Endothelial cell of umbilical vein (primary cell): ENCODE data around the gene STAC2. TPM values are rescaled to one million over a fixed set of nuclear protein-coding genes. Genes with fewer than 3 reads are reported as not detected.

Experiments
- BruUV-seq: library from RNA; stranded (reverse); fragments of 400-500 nt; replicated peaks from 2 replicates; lab custom pipeline; 2021; lab: Mats Ljungman, UMichigan
- CTCF ChIA-PET: fragments of 300-600, 350-600 bp; sonication (Branson Sonifier 250); formaldehyde crosslinking; loops from one replicate; lab custom pipeline; 2021; ENCODE audit warnings: antibody characterized with exemption, inconsistent platforms; lab: Charles Lee
- POLR2A ChIA-PET: fragments of 300-600, 350-600 bp; sonication (Branson Sonifier 250); formaldehyde crosslinking; loops from one replicate; lab custom pipeline; 2021; ENCODE audit warnings: antibody characterized with exemption, inconsistent platforms; lab: Charles Lee
- DNase-seq: peaks from one replicate; pipeline ENCODE4 v3.0.0-alpha.2; 2011; ENCODE audit warnings: low read depth, low spot score
- FAIRE-seq: peaks from 2 replicates; lab custom pipeline; 2011; peaks lifted over from hg19 to GRCh38; lab: Jason Lieb, UNC
- H2AFZ ChIP-seq: 2 replicates; pipeline ENCODE4 v1.6.0; 2012; ENCODE audit warnings: low read depth, low read length, control low read depth, inconsistent platforms
- H3K27ac ChIP-seq: 2 replicates; pipeline ENCODE4 v1.5.1; 2011; ENCODE audit warnings: low read depth, mild to moderate bottlenecking, control low read depth, low read length, moderate library complexity; ENCODE audit not compliant: insufficient read depth
- H3K27me3 ChIP-seq, 2 experiments: 2 replicates each; pipeline versions ENCODE4 v1.6.0 to v1.6.1; 2011; ENCODE audit warnings: low read length in 2 of 2, mixed read lengths in 1 of 2; ENCODE audit not compliant: control insufficient read depth in 2 of 2, insufficient read depth in 2 of 2
- H3K36me3 ChIP-seq, 2 experiments: 2 replicates in 1 of 2; 3 replicates in 1 of 2; pipeline ENCODE4 v1.5.1; 2011; ENCODE audit warnings: low read length in 2 of 2, mild to moderate bottlenecking in 1 of 2, moderate library complexity in 1 of 2; ENCODE audit not compliant: control insufficient read depth in 2 of 2, insufficient read depth in 2 of 2; ENCODE audit errors: extremely low read depth in 1 of 2
- H3K4me1 ChIP-seq: 3 replicates; pipeline ENCODE4 v1.5.1; 2011; ENCODE audit warnings: mild to moderate bottlenecking, low read length; ENCODE audit not compliant: control insufficient read depth, insufficient read depth; ENCODE audit errors: extremely low read depth
- H3K4me2 ChIP-seq: 2 replicates; pipeline ENCODE4 v1.6.1; 2011; ENCODE audit warnings: low read length, control low read depth, mixed read lengths; ENCODE audit not compliant: insufficient read depth
- H3K4me3 ChIP-seq, 3 experiments: fragments of 200-600 bp in 1 of 3; sonication (generic), shearing (Covaris generic) in 1 of 3; replicated peaks in 1 of 3; 2 replicates each; pipeline ENCODE4 v1.5.1; 2011 to 2016; ENCODE audit warnings: control low read depth in 3 of 3, low read length in 3 of 3, mild to moderate bottlenecking in 2 of 3, inconsistent platforms in 1 of 3, low read depth in 1 of 3, moderate library complexity in 1 of 3; ENCODE audit not compliant: insufficient read depth in 1 of 3
- H3K79me2 ChIP-seq: 2 replicates; pipeline ENCODE4 v1.6.0; 2012; ENCODE audit warnings: low read length, inconsistent platforms; ENCODE audit not compliant: control insufficient read depth, insufficient read depth
- H3K9ac ChIP-seq: replicated peaks from 2 replicates; pipeline ENCODE3; 2011; ENCODE audit warnings: low read length, control low read depth; ENCODE audit not compliant: insufficient read depth; ENCODE audit errors: extremely low read depth
- H3K9me1 ChIP-seq: replicated peaks from 3 replicates; pipeline ENCODE4 v1.6.0; 2011; ENCODE audit warnings: mild to moderate bottlenecking, low read length; ENCODE audit not compliant: control insufficient read depth, insufficient read depth; ENCODE audit errors: extremely low read depth
- H3K9me3 ChIP-seq: replicated peaks from 2 replicates; pipeline ENCODE4 v1.5.1; 2012; ENCODE audit warnings: low read length, inconsistent platforms; ENCODE audit not compliant: control insufficient read depth, insufficient read depth
- H4K20me1 ChIP-seq: replicated peaks from 2 replicates; pipeline ENCODE3; 2011; ENCODE audit warnings: mild to moderate bottlenecking, low read length; ENCODE audit not compliant: control insufficient read depth, insufficient read depth; ENCODE audit errors: extremely low read depth
- EZH2 ChIP-seq: IDR thresholded peaks from 2 replicates; pipeline ENCODE4 v1.6.1; 2012; ENCODE audit warnings: borderline replicate concordance, low read depth, mild to moderate bottlenecking, moderate library complexity, low read length, inconsistent platforms; ENCODE audit not compliant: severe bottlenecking
- FOS ChIP-seq: IDR thresholded peaks from 2 replicates; pipeline ENCODE4 v1.6.1; 2011; ENCODE audit warnings: mild to moderate bottlenecking, low read length, moderate library complexity, borderline replicate concordance; ENCODE audit not compliant: insufficient read depth
- GATA2 ChIP-seq: IDR thresholded peaks from 2 replicates; pipeline ENCODE4 v1.7.0; 2011; ENCODE audit warnings: low read depth, mild to moderate bottlenecking, moderate library complexity, mixed read lengths, low read length; ENCODE audit not compliant: insufficient read length, insufficient read depth
- JUN ChIP-seq: IDR thresholded peaks from 2 replicates; pipeline ENCODE4 v1.6.1; 2011; ENCODE audit warnings: borderline replicate concordance, low read depth; ENCODE audit not compliant: insufficient read length, insufficient read depth
- MYC ChIP-seq: IDR thresholded peaks from one replicate; pipeline ENCODE4 v1.6.1; 2011; ENCODE audit warnings: mild to moderate bottlenecking, low read depth, low read length
- POLR2A ChIP-seq: IDR thresholded peaks from 2 replicates; pipeline ENCODE4 v1.6.1; 2012; ENCODE audit warnings: low read depth, mild to moderate bottlenecking, control low read depth, low read length
- POLR2AphosphoS5 ChIP-seq: IDR thresholded peaks from 2 replicates; pipeline ENCODE4 v1.6.1; 2012; ENCODE audit warnings: low read depth, mild to moderate bottlenecking, control low read depth, low read length, moderate library complexity; ENCODE audit not compliant: insufficient read depth
- dilution Hi-C: fragments of 300-500 bp; cut with MboI; formaldehyde crosslinking; loops from one replicate; pipeline ENCODE4 v1.15.0; 2019; ENCODE audit warnings: low sequenced_read_pairs; ENCODE audit not compliant: extremely low pct_ligation_motif_present
- intact Hi-C: fragments of 100-400 bp; cut with micrococcal nuclease; formaldehyde crosslinking; loops from one replicate; pipeline ENCODE4 v1.10.0; 2022
- polyA plus RNA-seq, 4 experiments: library from polyadenylated mRNA; depleted of rRNA in 3 of 4; stranded (reverse) in 3 of 4; unstranded in 1 of 4; fragments of >200 nt; gene quantifications; 2 replicates each; pipeline versions ENCODE4 v1.2.1 to v1.2.3, GENCODE V29; 2011 to 2012; ENCODE audit warnings: missing spikeins in 1 of 4
- total RNA-seq: library from RNA; stranded (reverse); gene quantifications from 2 replicates; pipeline ENCODE4 v1.2.3, GENCODE V29; 2021
- TF ChIP-seq, protein P1 (sequence below), 2 donors: IDR thresholded peaks; 1 replicate in 1 of 2; 2 replicates in 1 of 2; pipeline ENCODE4 v1.5.1; 2011; ENCODE audit warnings: low read length in 2 of 2, mild to moderate bottlenecking in 2 of 2, moderate library complexity in 2 of 2, control low read depth in 1 of 2, inconsistent platforms in 1 of 2, low read depth in 1 of 2; ENCODE audit not compliant: insufficient read depth in 1 of 2; ENCODE audit errors: extremely low read depth in 1 of 2
- TF ChIP-seq, protein P2 (sequence below): IDR thresholded peaks from 2 replicates; pipeline ENCODE4 v1.6.1; 2011; ENCODE audit not compliant: insufficient read depth, insufficient read length

Gene STAC2
- total and polyA plus RNA-seq, 2 donors (not counting 3 experiments of a cell fraction or from before 2014, with no cell fraction given), result not detected

DNA sequence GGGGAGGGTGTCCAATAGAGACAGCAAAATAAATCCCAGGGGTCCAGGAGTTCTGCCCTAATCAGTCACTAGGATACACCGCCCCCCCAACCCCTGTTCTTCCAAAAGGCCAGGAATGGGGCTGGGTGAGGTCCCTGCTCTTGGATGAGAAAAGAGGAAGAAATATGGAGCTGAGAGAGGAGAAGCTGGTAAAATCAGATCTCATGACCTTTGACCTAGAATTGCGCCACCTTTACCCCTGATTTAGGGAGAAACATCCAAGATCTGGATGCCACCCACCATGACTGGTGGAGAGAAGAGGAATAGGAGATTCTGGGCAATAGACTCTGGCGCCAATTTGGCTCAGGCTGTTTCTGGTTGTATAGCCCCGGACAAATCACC lies 27.6 kb downstream of the STAC2 start:
- Histone ChIP-seq H4K20me1 (no peaks in the 10 kb centered on the region), H3K36me3 (peaks cover 11 to 18% of the 10 kb centered on the region in 2 experiments), H2AFZ (no peak overlapping the region), H3K27ac (no peak overlapping the region), H3K4me2 (peak overlapping the region; percentile 32), H3K27me3 (no peaks in the 10 kb centered on the region), H3K9me1 (no peaks in the 10 kb centered on the region), H3K9me3 (no peaks in the 10 kb centered on the region), H3K9ac (no peak overlapping the region), H3K79me2 (peaks cover 44% of the 10 kb centered on the region), H3K4me1 (peaks cover 23% of the 10 kb centered on the region), H3K4me3 (no peak overlapping the region)
- ChIA-PET POLR2A (no interaction called here), CTCF (interaction anchor here (1.1 kb wide), 1 partner anchor 33 kb away, joined by 3 read pairs; no protein-coding TSS in a partner anchor)
- dilution Hi-C loops (no loop called here), intact Hi-C loops (no loop called here)
- DNase-seq (no peak), FAIRE-seq (no peak)
- no TSS peak for BruUV-seq
- TF ChIP-seq POLR2A (no peak), POLR2AphosphoS5 (no peak), FOS (no peak), MYC (no peak), GATA2 (no peak), JUN (no peak), EZH2 (no peak)
- TF ChIP-seq, protein P1, sequence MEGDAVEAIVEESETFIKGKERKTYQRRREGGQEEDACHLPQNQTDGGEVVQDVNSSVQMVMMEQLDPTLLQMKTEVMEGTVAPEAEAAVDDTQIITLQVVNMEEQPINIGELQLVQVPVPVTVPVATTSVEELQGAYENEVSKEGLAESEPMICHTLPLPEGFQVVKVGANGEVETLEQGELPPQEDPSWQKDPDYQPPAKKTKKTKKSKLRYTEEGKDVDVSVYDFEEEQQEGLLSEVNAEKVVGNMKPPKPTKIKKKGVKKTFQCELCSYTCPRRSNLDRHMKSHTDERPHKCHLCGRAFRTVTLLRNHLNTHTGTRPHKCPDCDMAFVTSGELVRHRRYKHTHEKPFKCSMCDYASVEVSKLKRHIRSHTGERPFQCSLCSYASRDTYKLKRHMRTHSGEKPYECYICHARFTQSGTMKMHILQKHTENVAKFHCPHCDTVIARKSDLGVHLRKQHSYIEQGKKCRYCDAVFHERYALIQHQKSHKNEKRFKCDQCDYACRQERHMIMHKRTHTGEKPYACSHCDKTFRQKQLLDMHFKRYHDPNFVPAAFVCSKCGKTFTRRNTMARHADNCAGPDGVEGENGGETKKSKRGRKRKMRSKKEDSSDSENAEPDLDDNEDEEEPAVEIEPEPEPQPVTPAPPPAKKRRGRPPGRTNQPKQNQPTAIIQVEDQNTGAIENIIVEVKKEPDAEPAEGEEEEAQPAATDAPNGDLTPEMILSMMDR (IDR thresholded peaks at IDR 0.05; ENCODE audit: extremely low read depth in 1 of 2, insufficient read depth in 1 of 2, low read depth in 1 of 2, low read length in 2 of 2), result no peak
- TF ChIP-seq, protein P2, sequence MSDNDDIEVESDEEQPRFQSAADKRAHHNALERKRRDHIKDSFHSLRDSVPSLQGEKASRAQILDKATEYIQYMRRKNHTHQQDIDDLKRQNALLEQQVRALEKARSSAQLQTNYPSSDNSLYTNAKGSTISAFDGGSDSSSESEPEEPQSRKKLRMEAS, result no peak
